ENCODE measurements around the gene DNAH14.

GRCh38 chr1:224988042-224988441 lies 58.6 kb downstream of the DNAH14 start:
- TF ChIP-seq HDGF (IDR thresholded peaks at IDR 0.05) = no peak
- TF ChIP-seq CHD7 (IDR thresholded peaks at IDR 0.05; ENCODE audit: low read depth, low read length) = no peak
- TF ChIP-seq CTCF (IDR thresholded peaks at IDR 0.05 in 2 of 3, conservative IDR thresholded peaks at IDR 0.05 in 1 of 3; ENCODE audit: insufficient read depth in 2 of 3, low read depth in 1 of 3, low read length in 3 of 3) = no peak
- no peak for TF ChIP-seq YY1 (IDR thresholded peaks at IDR 0.05; ENCODE audit: borderline replicate concordance in 1 of 3, control insufficient read depth in 1 of 3, extremely low read depth in 1 of 3, insufficient read depth in 3 of 3, insufficient read length in 1 of 3, insufficient replicate concordance in 2 of 3, low read depth in 1 of 3, low read length in 2 of 3)
- no peak for TF ChIP-seq NFE2L1 (tag; IDR thresholded peaks at IDR 0.05; ENCODE audit: borderline replicate concordance, low read depth)
- no peak for TF ChIP-seq POLR2A (conservative IDR thresholded peaks at IDR 0.05)
- no peak for TF ChIP-seq HEY1 (CRISPR knock-in tag; IDR thresholded peaks at IDR 0.05; ENCODE audit: borderline replicate concordance)

Measured in K562 (cell line).